HL-60 (cell line): ENCODE measurements around the gene STARD9.

Source experiments
- DNase-seq, 2 experiments: peaks; one replicate each; pipeline ENCODE4 v3.0.0-alpha.2; 2010 to 2020; ENCODE audit warnings: low read depth in 1 of 2, low spot score in 1 of 2
- H3K27ac ChIP-seq: fragments of 250-450 bp; sonication (Bioruptor Pico); replicated peaks from 2 replicates; pipeline ENCODE4 v1.5.1; 2020; ENCODE audit warnings: mild to moderate bottlenecking, moderate library complexity
- H3K27me3 ChIP-seq: fragments of 250-450 bp; sonication (Bioruptor Pico); 2 replicates; pipeline ENCODE4 v1.5.1; 2021; ENCODE audit warnings: mild to moderate bottlenecking, moderate library complexity; ENCODE audit not compliant: insufficient read depth, poor library complexity, severe bottlenecking
- H3K4me3 ChIP-seq: replicated peaks from 2 replicates; pipeline ENCODE4 v1.5.1; 2011; ENCODE audit warnings: mild to moderate bottlenecking, control low read depth, low read length; ENCODE audit not compliant: insufficient read depth
- CTCF ChIP-seq: IDR thresholded peaks from one replicate; pipeline ENCODE4 v1.5.1; 2011; ENCODE audit warnings: low read length, control low read depth, inconsistent platforms; ENCODE audit not compliant: insufficient read depth
- GABPA ChIP-seq: IDR thresholded peaks from 2 replicates; pipeline ENCODE4 v1.6.1; 2012; ENCODE audit warnings: low read depth
- POLR2AphosphoS5 ChIP-seq: IDR thresholded peaks from 2 replicates; pipeline ENCODE4 v1.6.1; 2012; ENCODE audit warnings: low read depth
- SPI1 ChIP-seq: IDR thresholded peaks from 2 replicates; pipeline ENCODE4 v1.6.1; 2012; ENCODE audit warnings: low read depth, mild to moderate bottlenecking, borderline replicate concordance
- TF ChIP-seq, protein P1 (sequence below): IDR thresholded peaks from 2 replicates; pipeline ENCODE4 v1.6.1; 2012; ENCODE audit warnings: low read depth; ENCODE audit not compliant: insufficient replicate concordance

STARD9 gene

DNA sequence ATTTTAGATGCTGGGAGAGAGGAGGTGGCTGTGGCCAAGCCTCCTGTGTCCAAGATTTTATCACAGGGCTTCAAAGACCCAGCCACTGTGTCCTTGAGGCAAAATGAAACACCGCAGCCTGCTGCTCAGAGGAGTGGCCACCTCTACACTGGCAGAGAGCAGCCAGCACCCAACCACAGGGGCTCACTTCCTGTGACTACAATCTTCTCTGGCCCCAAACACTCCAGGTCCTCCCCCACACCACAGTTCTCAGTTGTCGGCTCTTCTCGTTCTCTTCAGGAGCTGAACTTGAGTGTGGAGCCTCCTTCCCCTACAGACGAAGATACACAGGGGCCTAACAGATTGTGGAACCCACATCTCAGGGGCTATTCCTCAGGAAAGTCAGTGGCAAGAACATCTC is 115.9 kb downstream of the STARD9 start:
- Histone ChIP-seq H3K4me3 (no peak overlapping the region), H3K27me3 (no peaks in the 10 kb centered on the region), H3K27ac (no peak overlapping the region)
- TF ChIP-seq POLR2AphosphoS5 (0 out of 2 replicates have a peak, but pooled peaks have one; percentile 26), GABPA (no peak)
- DNase-seq, result peak; percentile 12 to 54

DNA sequence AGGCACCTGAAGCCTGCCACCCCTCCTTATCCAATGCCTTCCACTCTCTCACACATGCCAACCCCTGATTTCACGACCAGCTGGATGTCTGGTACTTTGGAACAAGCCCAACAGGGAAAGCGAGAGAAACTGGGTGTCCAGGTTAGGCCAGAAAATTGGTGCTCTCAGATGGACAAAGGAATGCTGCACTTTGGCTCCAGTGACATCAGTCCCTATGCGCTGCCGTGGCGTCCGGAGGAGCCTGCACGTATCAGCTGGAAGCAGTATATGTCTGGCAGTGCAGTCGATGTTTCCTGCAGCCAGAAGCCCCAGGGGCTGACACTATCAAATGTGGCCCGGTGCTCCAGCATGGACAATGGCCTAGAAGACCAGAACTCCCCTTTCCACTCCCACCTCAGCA is 116.4 kb downstream of the STARD9 start:
- TF ChIP-seq SPI1 (no peak), CTCF (no peak)
- H3K27me3 ChIP-seq, result no peaks in the 10 kb centered on the region
- no peak overlapping the region for H3K27ac ChIP-seq
- DNase-seq, result no peak
- H3K4me3 ChIP-seq, result no peak overlapping the region

- no peak overlapping the region for H3K27ac ChIP-seq
- DNase-seq, result no peak
- no peaks in the 10 kb centered on the region for H3K27me3 ChIP-seq
- H3K4me3 ChIP-seq, result no peak overlapping the region
- TF ChIP-seq SPI1 (no peak), POLR2AphosphoS5 (no peak), GABPA (no peak), CTCF (no peak)
- TF ChIP-seq, protein P1, sequence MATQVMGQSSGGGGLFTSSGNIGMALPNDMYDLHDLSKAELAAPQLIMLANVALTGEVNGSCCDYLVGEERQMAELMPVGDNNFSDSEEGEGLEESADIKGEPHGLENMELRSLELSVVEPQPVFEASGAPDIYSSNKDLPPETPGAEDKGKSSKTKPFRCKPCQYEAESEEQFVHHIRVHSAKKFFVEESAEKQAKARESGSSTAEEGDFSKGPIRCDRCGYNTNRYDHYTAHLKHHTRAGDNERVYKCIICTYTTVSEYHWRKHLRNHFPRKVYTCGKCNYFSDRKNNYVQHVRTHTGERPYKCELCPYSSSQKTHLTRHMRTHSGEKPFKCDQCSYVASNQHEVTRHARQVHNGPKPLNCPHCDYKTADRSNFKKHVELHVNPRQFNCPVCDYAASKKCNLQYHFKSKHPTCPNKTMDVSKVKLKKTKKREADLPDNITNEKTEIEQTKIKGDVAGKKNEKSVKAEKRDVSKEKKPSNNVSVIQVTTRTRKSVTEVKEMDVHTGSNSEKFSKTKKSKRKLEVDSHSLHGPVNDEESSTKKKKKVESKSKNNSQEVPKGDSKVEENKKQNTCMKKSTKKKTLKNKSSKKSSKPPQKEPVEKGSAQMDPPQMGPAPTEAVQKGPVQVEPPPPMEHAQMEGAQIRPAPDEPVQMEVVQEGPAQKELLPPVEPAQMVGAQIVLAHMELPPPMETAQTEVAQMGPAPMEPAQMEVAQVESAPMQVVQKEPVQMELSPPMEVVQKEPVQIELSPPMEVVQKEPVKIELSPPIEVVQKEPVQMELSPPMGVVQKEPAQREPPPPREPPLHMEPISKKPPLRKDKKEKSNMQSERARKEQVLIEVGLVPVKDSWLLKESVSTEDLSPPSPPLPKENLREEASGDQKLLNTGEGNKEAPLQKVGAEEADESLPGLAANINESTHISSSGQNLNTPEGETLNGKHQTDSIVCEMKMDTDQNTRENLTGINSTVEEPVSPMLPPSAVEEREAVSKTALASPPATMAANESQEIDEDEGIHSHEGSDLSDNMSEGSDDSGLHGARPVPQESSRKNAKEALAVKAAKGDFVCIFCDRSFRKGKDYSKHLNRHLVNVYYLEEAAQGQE, result no peak
Observed at GRCh38 chr15:42692536-42692935, 117.1 kb downstream of the STARD9 start.

- H3K27me3 ChIP-seq, result no peaks in the 10 kb centered on the region
- TF ChIP-seq POLR2AphosphoS5 (no peak), CTCF (no peak), GABPA (no peak), SPI1 (no peak)
- TF ChIP-seq, protein P1, result no peak
- H3K4me3 ChIP-seq, result no peak overlapping the region
- no peak for DNase-seq
- no peak overlapping the region for H3K27ac ChIP-seq
Observed at GRCh38 chr15:42692997-42693396, 117.6 kb downstream of the STARD9 start.
